HAP-1 (cell line): Measurements from ENCODE around the gene XIRP1.
"Not testable (repeated sequence)": the region's sequence is repeated elsewhere in the genome, so short reads cannot be mapped to it uniquely, and the experiment has no call there.

Experiments used
- DNase-seq, 2 experiments: peaks; one replicate each; pipeline ENCODE4 v3.0.0-alpha.2; 2016 to 2020; ENCODE audit warnings: low spot score in 2 of 2
- H3K27me3 ChIP-seq: fragments of 250-450 bp; sonication (Bioruptor Pico); 2 replicates; pipeline ENCODE4 v1.5.1; 2020; ENCODE audit warnings: low read depth, mild to moderate bottlenecking, moderate library complexity
- H3K36me3 ChIP-seq: fragments of 250-450 bp; sonication (Bioruptor Pico); replicated peaks from 2 replicates; pipeline ENCODE4 v1.5.1; 2020; ENCODE audit warnings: mild to moderate bottlenecking
- H3K4me1 ChIP-seq: fragments of 250-450 bp; sonication (Bioruptor Pico); 2 replicates; pipeline ENCODE4 v1.5.1; 2020; ENCODE audit warnings: mild to moderate bottlenecking
- H3K4me3 ChIP-seq: fragments of 250-450 bp; sonication (Bioruptor Pico); 2 replicates; pipeline ENCODE4 v1.5.1; 2020; ENCODE audit warnings: mild to moderate bottlenecking, moderate library complexity
- H3K9me3 ChIP-seq: fragments of 250-450 bp; sonication (Bioruptor Pico); 2 replicates; pipeline ENCODE4 v1.5.1; 2020; ENCODE audit warnings: mild to moderate bottlenecking, moderate library complexity
- in situ Hi-C: fragments of 300-500 bp; cut with MboI; formaldehyde crosslinking; loops from 3 replicates; pipeline ENCODE4 v1.14.3; 2020; ENCODE audit warnings: low sequenced_read_pairs, inconsistent platforms, mixed read lengths

Gene XIRP1, protein sequence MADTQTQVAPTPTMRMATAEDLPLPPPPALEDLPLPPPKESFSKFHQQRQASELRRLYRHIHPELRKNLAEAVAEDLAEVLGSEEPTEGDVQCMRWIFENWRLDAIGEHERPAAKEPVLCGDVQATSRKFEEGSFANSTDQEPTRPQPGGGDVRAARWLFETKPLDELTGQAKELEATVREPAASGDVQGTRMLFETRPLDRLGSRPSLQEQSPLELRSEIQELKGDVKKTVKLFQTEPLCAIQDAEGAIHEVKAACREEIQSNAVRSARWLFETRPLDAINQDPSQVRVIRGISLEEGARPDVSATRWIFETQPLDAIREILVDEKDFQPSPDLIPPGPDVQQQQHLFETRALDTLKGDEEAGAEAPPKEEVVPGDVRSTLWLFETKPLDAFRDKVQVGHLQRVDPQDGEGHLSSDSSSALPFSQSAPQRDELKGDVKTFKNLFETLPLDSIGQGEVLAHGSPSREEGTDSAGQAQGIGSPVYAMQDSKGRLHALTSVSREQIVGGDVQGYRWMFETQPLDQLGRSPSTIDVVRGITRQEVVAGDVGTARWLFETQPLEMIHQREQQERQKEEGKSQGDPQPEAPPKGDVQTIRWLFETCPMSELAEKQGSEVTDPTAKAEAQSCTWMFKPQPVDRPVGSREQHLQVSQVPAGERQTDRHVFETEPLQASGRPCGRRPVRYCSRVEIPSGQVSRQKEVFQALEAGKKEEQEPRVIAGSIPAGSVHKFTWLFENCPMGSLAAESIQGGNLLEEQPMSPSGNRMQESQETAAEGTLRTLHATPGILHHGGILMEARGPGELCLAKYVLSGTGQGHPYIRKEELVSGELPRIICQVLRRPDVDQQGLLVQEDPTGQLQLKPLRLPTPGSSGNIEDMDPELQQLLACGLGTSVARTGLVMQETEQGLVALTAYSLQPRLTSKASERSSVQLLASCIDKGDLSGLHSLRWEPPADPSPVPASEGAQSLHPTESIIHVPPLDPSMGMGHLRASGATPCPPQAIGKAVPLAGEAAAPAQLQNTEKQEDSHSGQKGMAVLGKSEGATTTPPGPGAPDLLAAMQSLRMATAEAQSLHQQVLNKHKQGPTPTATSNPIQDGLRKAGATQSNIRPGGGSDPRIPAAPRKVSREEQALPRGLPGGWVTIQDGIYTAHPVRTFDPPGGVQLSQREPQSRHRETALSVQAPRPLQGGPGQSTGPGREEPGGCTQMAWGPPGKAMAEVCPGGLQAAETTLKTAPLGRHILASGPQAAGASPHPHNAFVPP (N-terminal part only)

DNA sequence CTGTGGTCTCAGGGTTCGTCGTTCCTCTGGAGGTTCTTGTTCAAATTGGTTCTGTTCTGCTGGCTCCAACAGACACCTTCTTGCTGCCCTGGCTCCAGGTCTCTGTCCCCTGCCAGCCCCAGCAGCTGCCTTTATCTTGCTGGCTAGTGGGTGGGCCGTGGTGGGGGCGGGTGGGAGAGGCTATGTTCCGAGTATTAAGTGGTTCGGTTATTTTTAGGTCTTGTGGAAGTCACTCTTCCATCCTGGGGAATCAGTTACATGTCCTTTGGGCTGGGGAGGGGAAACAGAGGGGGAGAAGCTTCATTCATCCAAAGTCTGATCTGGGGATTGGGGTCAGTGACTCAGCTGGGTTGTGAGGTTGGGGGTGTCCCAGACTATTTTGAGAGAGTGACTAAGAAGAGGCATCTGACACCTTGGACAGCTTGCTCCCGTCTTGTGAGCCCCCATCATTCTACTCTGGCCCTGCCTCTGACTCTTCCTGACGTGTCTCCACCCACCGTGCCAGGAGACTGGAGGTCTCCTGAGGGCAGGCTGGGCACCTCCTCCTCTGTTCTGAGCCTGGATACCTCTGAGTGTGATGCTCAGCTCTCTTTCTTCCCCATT is at the start of gene XIRP1:
Gene XIRP1, minus strand, starts transcription at position 106 of the 603 bp plus-strand sequence. CDS start 3,150 bp downstream, outside the sequence.
- no peaks in the 10 kb centered on the region for H3K9me3 ChIP-seq
- no peak within 1 kb of the TSS for H3K4me3 ChIP-seq
- DNase-seq = no peak
- H3K27me3 ChIP-seq = 0 out of 2 replicates have a peak, but pooled peaks cover 3% of the 10 kb centered on the region
- no peaks in the 10 kb centered on the region for H3K36me3 ChIP-seq
- in situ Hi-C loops = no loop called here
- no peaks in the 10 kb centered on the region for H3K4me1 ChIP-seq

DNA sequence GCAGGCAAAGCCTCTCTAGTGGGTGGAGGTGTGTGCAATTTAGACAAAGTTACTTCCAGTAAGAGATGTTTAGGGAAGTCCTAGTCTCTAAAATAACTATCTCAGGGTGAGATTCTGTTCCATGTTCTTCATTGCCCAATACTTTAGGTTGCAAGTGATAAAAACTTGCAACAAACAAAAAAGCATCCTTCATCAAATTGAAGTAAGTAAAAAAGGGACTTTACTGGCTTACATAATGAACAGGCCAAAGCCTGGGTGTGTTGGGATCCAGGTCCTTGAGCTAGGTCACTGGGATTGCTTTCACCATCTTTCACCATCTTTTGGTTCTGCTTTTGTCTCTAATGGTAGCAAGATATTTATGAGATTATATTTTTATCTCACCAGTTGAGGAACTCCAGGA is 49.2 kb upstream of the XIRP1 start:
- Histone ChIP-seq H3K4me3 (no peak overlapping the region), H3K4me1 (no peaks in the 10 kb centered on the region), H3K36me3 (no peaks in the 10 kb centered on the region), H3K9me3 (no peaks in the 10 kb centered on the region), H3K27me3 (peaks cover 6% of the 10 kb centered on the region; the same call in 1 of the 2 replicates)
- DNase-seq = no peak
- in situ Hi-C loops = no loop called here

DNA sequence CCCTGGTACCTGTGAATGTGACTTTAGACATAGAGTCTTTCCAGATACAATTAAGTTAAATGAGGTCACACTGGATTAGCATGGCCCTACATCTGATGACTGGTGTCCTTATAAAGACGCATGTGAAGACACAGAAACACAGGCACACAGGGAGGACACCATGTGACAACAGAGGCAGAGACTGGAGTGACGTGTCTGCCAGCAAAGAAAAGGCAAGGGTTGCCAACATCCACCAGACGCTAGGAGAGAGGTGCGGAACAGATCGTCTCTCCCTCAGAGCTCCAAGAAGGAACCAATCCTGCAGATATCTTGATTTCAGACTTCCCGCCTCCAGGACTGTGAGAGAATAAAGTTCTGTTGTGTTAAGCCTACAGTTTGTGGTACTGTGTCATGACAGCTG is 44.6 kb upstream of the XIRP1 start:
- Histone ChIP-seq H3K9me3 (no peaks in the 10 kb centered on the region), H3K27me3 (no peaks in the 10 kb centered on the region), H3K4me1 (no peaks in the 10 kb centered on the region), H3K36me3 (no peaks in the 10 kb centered on the region), H3K4me3 (no peak overlapping the region)
- no peak for DNase-seq
- in situ Hi-C loops = no loop called here

DNA sequence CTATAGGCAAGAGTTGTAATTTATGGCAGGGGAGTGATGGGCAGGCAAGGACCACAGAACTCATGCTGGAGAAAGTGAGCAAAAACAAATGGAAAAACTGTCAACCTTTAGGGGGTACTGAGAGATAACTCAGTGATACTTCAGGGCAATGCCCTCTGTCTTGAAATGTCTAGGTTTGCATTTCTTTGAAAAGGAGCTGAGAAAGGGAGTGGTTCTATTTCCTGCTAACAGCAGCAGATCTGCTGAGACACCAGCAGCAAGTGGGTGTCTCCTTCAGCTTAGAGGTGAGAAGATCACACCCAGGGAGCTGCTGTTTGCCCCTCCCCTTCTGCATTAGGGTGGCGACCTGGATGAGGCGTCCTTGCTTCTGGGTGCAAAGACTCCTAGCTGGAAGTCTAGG is 42.3 kb upstream of the XIRP1 start:
- in situ Hi-C loops = no loop called here
- H3K36me3 ChIP-seq = no peaks in the 10 kb centered on the region
- H3K4me3 ChIP-seq = no peak overlapping the region
- no peaks in the 10 kb centered on the region for H3K27me3 ChIP-seq
- H3K9me3 ChIP-seq = no peaks in the 10 kb centered on the region
- no peaks in the 10 kb centered on the region for H3K4me1 ChIP-seq
- no peak for DNase-seq

DNA sequence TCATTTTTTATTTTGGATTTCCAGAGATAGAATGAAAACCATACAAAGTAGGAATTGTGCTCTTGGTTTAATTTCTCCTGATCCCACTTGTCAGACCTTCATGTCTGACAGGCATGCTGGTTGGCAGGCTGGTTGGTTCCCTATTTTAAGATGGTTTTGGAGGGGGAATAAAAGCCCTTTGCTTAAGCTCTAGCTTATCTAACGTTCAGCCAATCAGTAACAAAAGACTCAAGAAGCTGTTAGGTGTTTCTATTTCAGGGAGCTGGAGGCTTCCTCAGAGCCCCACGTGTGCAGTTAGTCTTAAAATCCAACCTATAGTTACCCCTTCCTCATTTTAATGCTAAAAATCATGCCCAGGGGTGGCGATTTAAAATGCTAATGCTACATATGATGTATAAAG is 40.5 kb upstream of the XIRP1 start:
- DNase-seq = no peak
- H3K36me3 ChIP-seq = no peaks in the 10 kb centered on the region
- in situ Hi-C loops = no loop called here
- no peaks in the 10 kb centered on the region for H3K9me3 ChIP-seq
- no peaks in the 10 kb centered on the region for H3K4me1 ChIP-seq
- no peak overlapping the region for H3K4me3 ChIP-seq
- no peaks in the 10 kb centered on the region for H3K27me3 ChIP-seq

DNA sequence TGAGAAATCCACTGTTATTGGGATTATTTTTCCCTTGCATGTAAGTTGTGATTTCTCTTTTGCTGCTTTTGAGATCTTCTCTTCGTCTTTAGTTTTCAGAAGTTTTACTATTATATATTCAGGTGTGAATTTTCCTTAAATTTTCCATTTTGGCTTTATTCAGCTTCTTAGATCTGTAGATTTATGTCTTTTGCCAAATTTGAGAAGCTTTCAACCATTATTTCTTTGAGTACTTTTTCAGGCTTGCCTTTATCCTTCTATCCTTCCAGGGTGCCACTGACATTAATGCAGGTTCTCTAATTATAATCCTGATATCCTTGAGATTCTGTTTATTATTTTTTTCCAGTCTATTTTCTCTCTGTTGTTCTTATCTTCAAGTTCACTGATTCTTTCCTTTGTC is 38.1 kb upstream of the XIRP1 start:
- in situ Hi-C loops = no loop called here
- Histone ChIP-seq H3K9me3 (no peaks in the 10 kb centered on the region), H3K4me1 (no peaks in the 10 kb centered on the region), H3K4me3 (no peak overlapping the region), H3K36me3 (no peaks in the 10 kb centered on the region), H3K27me3 (no peaks in the 10 kb centered on the region)
- no peak for DNase-seq

DNA sequence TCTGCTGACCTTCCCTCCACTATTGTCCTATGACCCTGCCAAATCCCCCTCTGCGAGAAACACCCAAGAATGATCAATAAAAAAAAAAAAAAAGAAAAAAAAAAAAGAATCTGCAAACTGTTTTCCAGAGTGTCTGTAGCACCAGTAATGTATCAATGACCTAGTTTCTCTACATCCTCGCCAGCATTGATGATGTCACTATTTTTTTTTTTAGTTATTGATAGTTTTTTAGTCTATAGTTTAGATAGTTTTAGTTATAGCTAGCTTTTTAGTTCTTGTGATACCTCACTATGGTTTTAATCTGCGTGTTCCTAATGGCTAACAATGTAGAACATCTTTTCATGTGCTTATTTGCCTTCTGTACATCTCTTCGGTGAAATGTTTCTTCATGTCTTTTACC is 36.1 kb upstream of the XIRP1 start:
- H3K4me1 ChIP-seq = no peaks in the 10 kb centered on the region
- H3K27me3 ChIP-seq = no peaks in the 10 kb centered on the region
- H3K4me3 ChIP-seq = no peak overlapping the region
- in situ Hi-C loops = no loop called here
- DNase-seq = no peak
- H3K36me3 ChIP-seq = no peaks in the 10 kb centered on the region
- H3K9me3 ChIP-seq = no peaks in the 10 kb centered on the region

DNA sequence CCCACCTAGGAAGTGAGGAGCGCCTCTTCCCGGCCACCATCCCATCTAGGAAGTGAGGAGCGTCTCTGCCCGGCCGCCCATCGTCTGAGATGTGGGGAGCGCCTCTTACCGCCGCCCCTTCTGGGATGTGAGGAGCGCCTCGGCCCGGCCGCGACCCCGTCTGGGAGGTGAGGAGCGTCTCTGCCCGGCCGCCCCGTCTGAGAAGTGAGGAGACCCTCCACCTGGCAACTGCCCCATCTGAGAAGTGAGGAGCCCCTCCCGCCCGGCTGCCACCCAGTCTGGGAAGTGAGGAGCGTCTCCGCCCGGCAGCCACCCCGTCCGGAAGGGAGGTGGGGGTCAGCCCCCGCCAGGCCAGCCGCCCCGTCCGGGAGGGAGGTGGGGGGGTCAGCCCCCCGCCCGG is 35.2 kb upstream of the XIRP1 start:
- in situ Hi-C loops, H3K4me1 ChIP-seq, H3K27me3 ChIP-seq, H3K9me3 ChIP-seq, H3K36me3 ChIP-seq, H3K4me3 ChIP-seq, DNase-seq: not testable (repeated sequence)

DNA sequence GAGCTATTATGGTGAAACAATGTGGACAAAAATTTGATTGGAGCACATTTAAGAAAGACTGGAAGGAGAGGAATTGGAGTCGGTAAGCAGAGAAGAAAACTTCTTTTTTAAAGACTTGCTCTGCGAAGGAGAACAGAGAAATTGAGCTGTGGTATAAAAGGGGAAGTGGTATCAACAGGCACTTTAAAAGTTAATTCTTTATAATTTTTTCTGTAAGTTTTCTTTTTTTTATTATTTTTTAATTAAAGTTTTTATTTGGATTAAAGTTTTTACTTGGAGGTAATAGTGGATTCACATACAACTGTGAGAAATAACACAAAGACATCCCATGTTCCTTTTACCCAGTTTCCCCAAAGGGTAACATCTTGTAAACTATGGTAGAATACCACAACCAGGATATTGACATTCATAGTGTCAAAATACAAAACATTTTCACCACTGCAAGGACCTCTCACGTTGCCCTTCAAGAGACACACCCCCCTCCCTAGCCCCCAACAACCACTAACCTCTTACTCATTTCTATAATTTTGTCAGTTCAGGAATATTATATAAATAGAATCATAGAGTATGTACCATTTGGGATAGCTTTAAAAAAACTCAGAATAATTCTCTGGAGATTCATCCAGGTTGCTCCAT is 33.8 kb upstream of the XIRP1 start:
- no peak overlapping the region for H3K4me3 ChIP-seq
- no peaks in the 10 kb centered on the region for H3K4me1 ChIP-seq
- no peaks in the 10 kb centered on the region for H3K9me3 ChIP-seq
- no peaks in the 10 kb centered on the region for H3K36me3 ChIP-seq
- in situ Hi-C loops = no loop called here
- H3K27me3 ChIP-seq = no peaks in the 10 kb centered on the region
- DNase-seq = no peak

DNA sequence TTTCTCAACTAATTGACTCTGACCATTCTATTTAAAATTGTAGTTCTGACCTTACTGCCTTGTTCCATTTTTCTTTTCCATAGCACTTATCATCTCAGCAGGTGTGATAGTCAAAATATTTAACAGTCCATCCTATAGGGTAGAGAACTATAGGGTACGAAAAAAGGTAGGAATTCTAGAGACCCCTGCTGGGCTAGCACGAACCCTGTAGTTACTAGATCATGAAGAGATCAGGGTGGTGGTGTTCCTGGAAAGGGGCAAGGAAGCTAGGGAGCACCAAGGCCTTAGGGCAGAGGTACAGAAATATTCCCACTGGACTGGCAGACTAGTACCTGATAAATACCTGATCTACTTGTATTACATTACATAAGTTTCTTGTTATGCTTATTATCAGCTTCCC is 31.9 kb upstream of the XIRP1 start:
- Histone ChIP-seq H3K9me3 (no peaks in the 10 kb centered on the region), H3K27me3 (no peaks in the 10 kb centered on the region), H3K4me3 (no peak overlapping the region), H3K4me1 (no peaks in the 10 kb centered on the region), H3K36me3 (no peaks in the 10 kb centered on the region)
- in situ Hi-C loops = no loop called here
- DNase-seq = no peak

DNA sequence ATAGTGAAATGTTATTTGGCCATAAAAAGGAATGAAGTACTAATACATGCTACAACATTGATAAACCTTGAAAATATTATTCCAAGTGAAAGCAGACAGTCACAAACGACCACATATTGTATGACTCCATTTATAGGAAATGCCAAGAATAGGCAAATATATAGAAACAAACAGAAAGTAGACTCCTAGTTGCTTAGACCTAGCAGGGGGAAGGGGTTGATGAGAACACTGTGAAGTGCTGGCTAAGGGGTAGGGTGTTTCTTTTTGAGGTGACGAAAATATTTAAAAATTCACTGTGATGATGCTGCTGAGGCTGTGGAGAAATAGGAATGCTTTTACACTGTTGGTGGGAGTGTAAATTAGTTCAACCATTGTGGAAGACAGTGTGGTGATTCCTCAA is 30.5 kb upstream of the XIRP1 start:
- Histone ChIP-seq H3K27me3 (no peaks in the 10 kb centered on the region), H3K4me3 (no peak overlapping the region), H3K36me3 (no peaks in the 10 kb centered on the region), H3K9me3 (no peaks in the 10 kb centered on the region), H3K4me1 (no peaks in the 10 kb centered on the region)
- DNase-seq = no peak
- in situ Hi-C loops = no loop called here

DNA sequence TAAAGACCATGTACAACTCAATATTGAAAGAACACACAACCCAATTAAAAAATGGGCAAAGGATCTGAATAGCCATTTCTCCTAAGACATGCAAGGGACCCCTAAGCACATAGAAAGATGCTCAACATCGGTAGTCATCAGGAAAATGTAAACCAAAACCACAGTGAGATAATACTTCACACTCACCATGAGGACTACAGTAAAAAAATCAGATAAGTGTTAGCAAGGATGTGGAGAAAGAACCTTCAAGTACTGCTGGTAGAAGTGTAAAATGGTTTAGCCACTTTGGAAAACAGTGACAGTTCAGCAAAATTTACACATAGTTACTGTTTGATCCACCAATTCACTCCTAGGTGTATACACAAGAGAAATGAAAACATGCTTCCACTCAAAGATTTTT is 30.1 kb upstream of the XIRP1 start:
- Histone ChIP-seq H3K4me3 (no peak overlapping the region), H3K36me3 (no peaks in the 10 kb centered on the region), H3K27me3 (no peaks in the 10 kb centered on the region), H3K4me1 (no peaks in the 10 kb centered on the region), H3K9me3 (no peaks in the 10 kb centered on the region)
- no peak for DNase-seq
- in situ Hi-C loops = no loop called here

DNA sequence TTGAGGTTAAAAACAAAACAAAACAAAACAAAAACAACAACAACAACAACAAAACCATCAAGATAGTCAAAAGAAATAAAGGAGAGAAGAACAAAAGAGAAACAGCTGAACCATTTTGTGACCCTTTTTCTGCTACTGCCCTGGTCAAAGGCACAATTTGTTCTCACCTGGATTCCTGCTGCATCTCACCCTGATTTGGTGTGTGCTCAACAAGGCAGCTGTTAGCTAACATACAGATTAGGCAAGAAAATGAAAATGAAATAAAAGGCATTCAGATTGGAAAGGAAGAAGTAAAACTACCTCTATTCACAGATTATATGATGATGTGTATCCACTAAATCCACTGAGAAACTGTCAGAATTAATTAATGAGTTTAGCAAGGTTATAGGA is 28.7 kb upstream of the XIRP1 start:
- H3K4me1 ChIP-seq = no peaks in the 10 kb centered on the region
- no peaks in the 10 kb centered on the region for H3K27me3 ChIP-seq
- H3K4me3 ChIP-seq = no peak overlapping the region
- no peaks in the 10 kb centered on the region for H3K36me3 ChIP-seq
- in situ Hi-C loops = no loop called here
- DNase-seq = no peak
- H3K9me3 ChIP-seq = no peaks in the 10 kb centered on the region
